Parathyroid adenoma (tissue), 2 donors: ENCODE results near the gene TMEM168.

Experiments
- H2AFZ ChIP-seq: fragments of 300-600 bp; sonication (generic); one replicate; pipeline ENCODE4 v1.7.0; 2017; ENCODE audit warnings: antibody characterized with exemption, mild to moderate bottlenecking
- H3K27ac ChIP-seq: fragments of 300-600 bp; sonication (generic); one replicate; pipeline ENCODE4 v1.7.0; 2017
- H3K27me3 ChIP-seq: fragments of 300-600 bp; sonication (generic); one replicate; pipeline ENCODE4 v1.7.0; 2017; ENCODE audit warnings: low read length; ENCODE audit not compliant: control insufficient read depth, insufficient read depth
- H3K36me3 ChIP-seq: fragments of 300-600 bp; sonication (generic); one replicate; pipeline ENCODE4 v1.7.0; 2017; ENCODE audit warnings: low read length; ENCODE audit not compliant: control insufficient read depth, insufficient read depth
- H3K4me1 ChIP-seq: fragments of 300-600 bp; sonication (generic); one replicate; pipeline ENCODE4 v1.7.0; 2017; ENCODE audit warnings: control low read depth
- H3K4me2 ChIP-seq: fragments of 300-600 bp; sonication (generic); one replicate; pipeline ENCODE4 v1.7.0; 2017; ENCODE audit warnings: low read length
- H3K4me3 ChIP-seq: fragments of 300-600 bp; sonication (generic); one replicate; pipeline ENCODE4 v1.7.0; 2017; ENCODE audit warnings: low read depth, low read length
- H3K79me2 ChIP-seq: fragments of 300-600 bp; sonication (generic); one replicate; pipeline ENCODE4 v1.7.0; 2017; ENCODE audit warnings: control low read depth
- H3K9ac ChIP-seq: fragments of 300-600 bp; sonication (generic); one replicate; pipeline ENCODE4 v1.7.0; 2017; ENCODE audit warnings: mild to moderate bottlenecking
- H3K9me3 ChIP-seq: fragments of 300-600 bp; sonication (generic); one replicate; pipeline ENCODE4 v1.7.0; 2017; ENCODE audit warnings: low read length; ENCODE audit not compliant: control insufficient read depth
- TF ChIP-seq, protein P1 (sequence below): fragments of 300-600 bp; sonication (generic); IDR thresholded peaks from one replicate; pipeline ENCODE4 v1.7.0; 2017; ENCODE audit warnings: antibody characterized with exemption, mild to moderate bottlenecking
- donor health status: primary hyperparathyroidism.

Gene TMEM168

DNA sequence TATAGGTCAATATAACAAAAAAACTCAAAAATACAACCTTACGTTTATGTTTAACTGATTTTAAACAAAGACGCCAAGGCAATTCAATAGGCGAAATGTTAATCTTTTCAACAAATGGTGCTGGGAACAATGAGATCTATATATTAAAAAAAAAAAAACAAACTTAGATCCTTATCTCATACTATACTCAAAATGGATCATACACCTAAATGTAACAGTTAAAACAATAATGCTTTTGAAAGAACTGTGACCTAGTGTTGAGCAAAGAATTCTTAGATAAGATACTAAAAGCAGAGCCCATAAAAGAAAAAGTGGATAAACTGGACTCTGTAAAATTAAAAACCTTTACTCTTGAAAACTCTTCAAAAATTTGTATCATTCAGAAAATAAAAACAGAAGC, 8.6 kb downstream of the TMEM168 start:
- Histone ChIP-seq H3K4me3 (no peak overlapping the region), H3K9ac (no peak overlapping the region), H3K27ac (no peak overlapping the region), H3K4me2 (no peak overlapping the region), H3K4me1 (peaks cover 3% of the 10 kb centered on the region), H3K36me3 (no peaks in the 10 kb centered on the region), H3K79me2 (peaks cover 18% of the 10 kb centered on the region), H2AFZ (no peak overlapping the region), H3K9me3 (no peaks in the 10 kb centered on the region), H3K27me3 (no peaks in the 10 kb centered on the region)
- TF ChIP-seq, protein P1, sequence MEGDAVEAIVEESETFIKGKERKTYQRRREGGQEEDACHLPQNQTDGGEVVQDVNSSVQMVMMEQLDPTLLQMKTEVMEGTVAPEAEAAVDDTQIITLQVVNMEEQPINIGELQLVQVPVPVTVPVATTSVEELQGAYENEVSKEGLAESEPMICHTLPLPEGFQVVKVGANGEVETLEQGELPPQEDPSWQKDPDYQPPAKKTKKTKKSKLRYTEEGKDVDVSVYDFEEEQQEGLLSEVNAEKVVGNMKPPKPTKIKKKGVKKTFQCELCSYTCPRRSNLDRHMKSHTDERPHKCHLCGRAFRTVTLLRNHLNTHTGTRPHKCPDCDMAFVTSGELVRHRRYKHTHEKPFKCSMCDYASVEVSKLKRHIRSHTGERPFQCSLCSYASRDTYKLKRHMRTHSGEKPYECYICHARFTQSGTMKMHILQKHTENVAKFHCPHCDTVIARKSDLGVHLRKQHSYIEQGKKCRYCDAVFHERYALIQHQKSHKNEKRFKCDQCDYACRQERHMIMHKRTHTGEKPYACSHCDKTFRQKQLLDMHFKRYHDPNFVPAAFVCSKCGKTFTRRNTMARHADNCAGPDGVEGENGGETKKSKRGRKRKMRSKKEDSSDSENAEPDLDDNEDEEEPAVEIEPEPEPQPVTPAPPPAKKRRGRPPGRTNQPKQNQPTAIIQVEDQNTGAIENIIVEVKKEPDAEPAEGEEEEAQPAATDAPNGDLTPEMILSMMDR = no peak

DNA sequence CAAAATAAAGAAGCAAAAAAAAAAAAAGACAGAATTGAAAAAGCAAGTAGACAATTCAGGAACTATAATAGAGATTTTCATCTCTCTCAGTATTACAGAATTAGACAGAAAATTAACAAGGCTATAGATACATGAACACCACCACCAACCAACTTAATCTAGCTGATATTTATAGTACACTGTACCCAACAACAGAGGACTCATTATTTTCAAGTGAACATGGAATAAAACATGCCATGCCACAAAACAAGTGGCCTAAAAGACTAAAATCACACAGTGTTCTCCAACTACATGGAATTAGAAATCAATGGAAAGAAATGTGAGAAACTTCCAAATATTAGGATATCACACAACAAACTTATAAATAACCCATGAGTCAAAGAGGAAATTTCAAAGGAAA, 9.1 kb downstream of the TMEM168 start:
- H2AFZ ChIP-seq = no peak overlapping the region
- no peak overlapping the region for H3K27ac ChIP-seq
- H3K27me3 ChIP-seq = no peaks in the 10 kb centered on the region
- H3K4me2 ChIP-seq = no peak overlapping the region
- no peak overlapping the region for H3K4me3 ChIP-seq
- peaks cover 16% of the 10 kb centered on the region for H3K79me2 ChIP-seq
- H3K9ac ChIP-seq = no peak overlapping the region
- TF ChIP-seq, protein P1 = no peak
- peaks cover 3% of the 10 kb centered on the region for H3K4me1 ChIP-seq
- no peaks in the 10 kb centered on the region for H3K9me3 ChIP-seq
- no peaks in the 10 kb centered on the region for H3K36me3 ChIP-seq

DNA sequence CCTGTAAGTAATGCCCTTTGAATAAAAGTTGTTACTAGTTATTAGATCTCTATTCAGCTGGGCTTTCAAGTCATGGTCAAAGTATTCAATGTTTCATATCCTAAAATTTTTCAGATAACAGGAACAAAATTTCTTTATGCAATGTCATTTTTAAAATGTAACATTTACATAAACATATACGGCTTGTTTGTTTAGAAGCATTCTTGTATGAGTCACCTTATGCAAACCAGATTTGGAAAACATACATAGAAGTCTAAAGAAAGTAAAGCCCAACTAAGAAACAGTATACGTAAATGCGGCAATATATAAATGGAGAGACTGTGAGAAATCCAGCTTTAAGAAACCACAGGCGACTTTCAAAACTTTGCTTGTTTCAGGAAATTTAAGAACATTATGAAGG, 10.5 kb downstream of the TMEM168 start:
- H3K4me2 ChIP-seq = no peak overlapping the region
- H3K27ac ChIP-seq = no peak overlapping the region
- TF ChIP-seq, protein P1 = no peak
- no peak overlapping the region for H3K4me3 ChIP-seq
- H3K79me2 ChIP-seq = peaks cover 13% of the 10 kb centered on the region
- H2AFZ ChIP-seq = no peak overlapping the region
- no peaks in the 10 kb centered on the region for H3K9me3 ChIP-seq
- no peak overlapping the region for H3K9ac ChIP-seq
- no peaks in the 10 kb centered on the region for H3K36me3 ChIP-seq
- peaks cover 3% of the 10 kb centered on the region for H3K4me1 ChIP-seq
- H3K27me3 ChIP-seq = no peaks in the 10 kb centered on the region

DNA sequence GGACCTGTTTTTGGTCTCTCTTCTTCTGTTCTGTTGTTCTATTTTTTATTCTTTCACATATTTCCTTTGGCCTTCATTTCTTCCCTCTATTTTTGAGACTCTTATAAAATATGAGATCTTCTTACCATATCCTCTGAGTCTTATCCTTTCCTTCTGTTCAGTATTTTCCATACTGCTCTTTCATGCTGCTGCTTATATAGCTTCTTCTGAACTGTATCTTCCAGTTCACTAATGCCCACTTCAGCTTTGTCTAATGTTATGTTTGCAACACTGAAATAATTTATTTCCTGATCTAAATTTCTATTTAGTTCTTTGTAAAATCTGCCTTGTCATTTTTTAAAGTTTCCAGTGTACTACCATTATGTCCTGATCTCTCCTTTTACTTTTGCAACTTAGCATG, 12.8 kb downstream of the TMEM168 start:
- H3K9ac ChIP-seq = no peak overlapping the region

DNA sequence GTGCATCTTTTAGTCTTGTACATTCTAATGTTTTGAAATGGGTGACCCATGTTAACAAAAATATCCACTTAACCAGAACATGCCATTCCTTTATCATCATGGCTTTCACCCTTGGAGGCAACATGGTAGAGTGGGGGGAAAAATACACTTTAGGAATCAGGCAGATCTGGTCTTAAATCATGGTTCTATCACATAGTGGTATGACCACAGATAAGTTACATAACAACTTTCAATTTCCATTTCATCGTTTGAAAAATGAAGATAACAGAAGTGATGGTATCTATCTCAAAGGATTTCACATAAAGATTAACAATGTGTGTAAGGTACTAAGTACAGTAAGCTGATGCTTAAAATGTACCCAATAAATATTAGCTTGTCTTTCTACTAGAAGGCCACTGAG, 19.0 kb downstream of the TMEM168 start:
- Histone ChIP-seq H3K79me2 (no peaks in the 10 kb centered on the region), H3K9ac (no peak overlapping the region), H3K4me3 (no peak overlapping the region), H3K9me3 (no peaks in the 10 kb centered on the region), H3K27ac (peak overlapping the region; percentile 79), H3K4me1 (peaks cover 22% of the 10 kb centered on the region), H2AFZ (peak overlapping the region; percentile 1), H3K27me3 (no peaks in the 10 kb centered on the region), H3K4me2 (no peak overlapping the region), H3K36me3 (no peaks in the 10 kb centered on the region)
- TF ChIP-seq, protein P1 = no peak

More for the DNA sequence above, 12.8 kb downstream of the TMEM168 start:
- H3K4me2 ChIP-seq = no peak overlapping the region
- no peaks in the 10 kb centered on the region for H3K27me3 ChIP-seq
- no peak overlapping the region for H3K4me3 ChIP-seq
- H2AFZ ChIP-seq = no peak overlapping the region
- H3K9me3 ChIP-seq = no peaks in the 10 kb centered on the region
- no peaks in the 10 kb centered on the region for H3K4me1 ChIP-seq
- no peaks in the 10 kb centered on the region for H3K36me3 ChIP-seq
- H3K27ac ChIP-seq = no peak overlapping the region
- TF ChIP-seq, protein P1 = no peak
- peaks cover 3% of the 10 kb centered on the region for H3K79me2 ChIP-seq
